Lung (tissue), 12 donors: ENCODE data around the gene POU2F1. TPM values are rescaled to one million over a fixed set of nuclear protein-coding genes. Genes with fewer than 3 reads are reported as not detected.
A peak's percentile ranks its signal among the peaks of the same experiment; 100 is the strongest.

Source experiments
- ATAC-seq: fragments of 200-7000 bp; cut with Tn5 transposase; one replicate; pipeline ENCODE4 v1.9.1; 2020; ENCODE audit warnings: moderate number of reproducible peaks; ENCODE audit not compliant: insufficient read depth, low FRiP score
- DNase-seq, 3 donors: peaks; one replicate each; pipeline ENCODE4 v3.0.0-alpha.2; 2013 to 2017
- H3K27ac ChIP-seq, 2 donors: one replicate each; pipeline ENCODE4 v1.5.1; 2013; ENCODE audit warnings: mild to moderate bottlenecking in 2 of 2, moderate library complexity in 2 of 2, control low read depth in 1 of 2, inconsistent platforms in 1 of 2, low read depth in 1 of 2, low read length in 1 of 2
- H3K27me3 ChIP-seq, 3 donors: one replicate each; pipeline ENCODE4 v1.5.1; 2013; ENCODE audit warnings: low read length in 2 of 3; ENCODE audit not compliant: control insufficient read depth in 3 of 3, insufficient read depth in 3 of 3
- H3K36me3 ChIP-seq, 4 donors: one replicate each; pipeline ENCODE4 v1.5.1; 2013; ENCODE audit warnings: low read length in 4 of 4, mild to moderate bottlenecking in 1 of 4, moderate library complexity in 1 of 4; ENCODE audit not compliant: control insufficient read depth in 4 of 4, insufficient read depth in 4 of 4
- H3K4me1 ChIP-seq, 5 donors: one replicate each; pipeline ENCODE4 v1.5.1; 2013; ENCODE audit warnings: low read length in 5 of 5, mild to moderate bottlenecking in 2 of 5, moderate library complexity in 1 of 5; ENCODE audit not compliant: control insufficient read depth in 5 of 5, insufficient read depth in 5 of 5
- H3K4me3 ChIP-seq: one replicate; pipeline ENCODE4 v1.5.1; 2013; ENCODE audit warnings: mild to moderate bottlenecking, control low read depth, moderate library complexity
- H3K9ac ChIP-seq, 2 donors: one replicate each; pipeline ENCODE4 v1.5.1; 2013; ENCODE audit warnings: low read length in 2 of 2, control low read depth in 1 of 2; ENCODE audit not compliant: insufficient read depth in 1 of 2
- H3K9me3 ChIP-seq, 4 donors: one replicate each; pipeline ENCODE4 v1.5.1; 2013; ENCODE audit warnings: low read length in 3 of 4, mild to moderate bottlenecking in 1 of 4, moderate library complexity in 1 of 4; ENCODE audit not compliant: control insufficient read depth in 4 of 4, insufficient read depth in 3 of 4
- WGBS, 2 donors: extraction: QIAGEN DNeasy Blood & Tissue Kit; methylation state at CpG; one replicate each; pipeline ENCODE4 v1.1.7; 2013; 5-methylcytosine and 5-hydroxymethylcytosine counted together
- polyA plus RNA-seq, 2 donors: library from polyadenylated mRNA; stranded (reverse); fragments of 200-250 nt; gene quantifications; one replicate each; pipeline ENCODE4 v1.2.1, GENCODE V29; 2013
- total RNA-seq, 2 donors: library from RNA; depleted of rRNA in 1 of 2; stranded (reverse); fragments of >200 nt in 1 of 2; gene quantifications; one replicate each; pipeline ENCODE4 v1.2.1, GENCODE V29; 2014 to 2021
- TF ChIP-seq, protein P1 (sequence below): IDR thresholded peaks from 2 replicates; pipeline ENCODE4 v1.5.1; 2012; ENCODE audit warnings: mild to moderate bottlenecking; ENCODE audit errors: control extremely low read depth, extremely low read depth
- donor health status: control.
- donor health status: control.
- donor health status: Bipolar disorder and iron deficiency.
- donor health status: healthy.
- donor health status: DM: yes; HTN: yes; CAD: no.

POU2F1 gene
- total and polyA plus RNA-seq, 4 donors: 2.0 to 34.4 (median 8.7) TPM

- Histone ChIP-seq H3K4me3 (no peak overlapping the region), H3K4me1 (peaks cover 2 to 15% (median 5%) of the 10 kb centered on the region in 5 donors)
- ATAC-seq: no peak
Observed at GRCh38 chr1:167291539-167292185, 71.0 kb downstream of the POU2F1 start.

GRCh38 chr1:167292216-167292615, 71.5 kb downstream of the POU2F1 start:
- Histone ChIP-seq H3K9me3 (no peaks in the 10 kb centered on the region), H3K27ac (no peak overlapping the region), H3K36me3 (no peaks in the 10 kb centered on the region), H3K4me1 (peaks cover 2 to 20% (median 5%) of the 10 kb centered on the region in 5 donors), H3K27me3 (no peaks in the 10 kb centered on the region), H3K4me3 (no peak overlapping the region), H3K9ac (no peak overlapping the region)
- DNase-seq: no peak
- no peak for ATAC-seq
- TF ChIP-seq, protein P1, sequence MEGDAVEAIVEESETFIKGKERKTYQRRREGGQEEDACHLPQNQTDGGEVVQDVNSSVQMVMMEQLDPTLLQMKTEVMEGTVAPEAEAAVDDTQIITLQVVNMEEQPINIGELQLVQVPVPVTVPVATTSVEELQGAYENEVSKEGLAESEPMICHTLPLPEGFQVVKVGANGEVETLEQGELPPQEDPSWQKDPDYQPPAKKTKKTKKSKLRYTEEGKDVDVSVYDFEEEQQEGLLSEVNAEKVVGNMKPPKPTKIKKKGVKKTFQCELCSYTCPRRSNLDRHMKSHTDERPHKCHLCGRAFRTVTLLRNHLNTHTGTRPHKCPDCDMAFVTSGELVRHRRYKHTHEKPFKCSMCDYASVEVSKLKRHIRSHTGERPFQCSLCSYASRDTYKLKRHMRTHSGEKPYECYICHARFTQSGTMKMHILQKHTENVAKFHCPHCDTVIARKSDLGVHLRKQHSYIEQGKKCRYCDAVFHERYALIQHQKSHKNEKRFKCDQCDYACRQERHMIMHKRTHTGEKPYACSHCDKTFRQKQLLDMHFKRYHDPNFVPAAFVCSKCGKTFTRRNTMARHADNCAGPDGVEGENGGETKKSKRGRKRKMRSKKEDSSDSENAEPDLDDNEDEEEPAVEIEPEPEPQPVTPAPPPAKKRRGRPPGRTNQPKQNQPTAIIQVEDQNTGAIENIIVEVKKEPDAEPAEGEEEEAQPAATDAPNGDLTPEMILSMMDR: no peak

More at GRCh38 chr1:167291539-167292185, 71.0 kb downstream of the POU2F1 start:
- DNase-seq: peak; percentile 22 to 69 (median 38)
- Histone ChIP-seq H3K27ac (no peak overlapping the region), H3K36me3 (no peaks in the 10 kb centered on the region), H3K9me3 (no peaks in the 10 kb centered on the region), H3K27me3 (no peaks in the 10 kb centered on the region), H3K9ac (no peak overlapping the region)
- TF ChIP-seq, protein P1: no peak
- WGBS, 2 donors: 56 to 71% methylated on average over 3 of the region's 3 CpGs

DNA sequence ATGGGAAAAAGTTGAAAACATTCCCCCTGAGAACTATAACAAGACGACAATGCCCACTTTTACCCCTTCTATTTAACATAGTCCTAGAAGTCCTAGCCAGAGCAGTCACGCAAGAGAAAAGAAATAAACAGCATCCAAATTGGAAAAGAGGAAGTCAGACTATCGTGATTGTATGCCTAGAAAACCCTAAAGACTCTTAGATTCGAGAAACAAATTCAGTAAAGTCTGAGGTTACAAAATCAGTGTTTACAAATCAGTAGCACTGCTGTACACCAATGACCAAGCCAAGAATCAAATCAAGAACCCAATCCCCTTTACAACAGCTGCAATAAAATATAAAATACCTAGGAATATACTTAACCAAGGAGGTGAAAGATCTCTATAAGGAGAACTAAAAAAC, 72.4 kb downstream of the POU2F1 start:
- DNase-seq: no peak
- Histone ChIP-seq H3K9ac (no peak overlapping the region), H3K9me3 (no peaks in the 10 kb centered on the region), H3K4me3 (no peak overlapping the region), H3K36me3 (no peaks in the 10 kb centered on the region), H3K27ac (no peak overlapping the region), H3K27me3 (no peaks in the 10 kb centered on the region), H3K4me1 (peaks cover 2 to 27% (median 5%) of the 10 kb centered on the region in 5 donors)
- ATAC-seq: no peak
- WGBS, 2 donors: 60 to 78% methylated on average over 4 of the region's 4 CpGs
- TF ChIP-seq, protein P1: no peak

DNA sequence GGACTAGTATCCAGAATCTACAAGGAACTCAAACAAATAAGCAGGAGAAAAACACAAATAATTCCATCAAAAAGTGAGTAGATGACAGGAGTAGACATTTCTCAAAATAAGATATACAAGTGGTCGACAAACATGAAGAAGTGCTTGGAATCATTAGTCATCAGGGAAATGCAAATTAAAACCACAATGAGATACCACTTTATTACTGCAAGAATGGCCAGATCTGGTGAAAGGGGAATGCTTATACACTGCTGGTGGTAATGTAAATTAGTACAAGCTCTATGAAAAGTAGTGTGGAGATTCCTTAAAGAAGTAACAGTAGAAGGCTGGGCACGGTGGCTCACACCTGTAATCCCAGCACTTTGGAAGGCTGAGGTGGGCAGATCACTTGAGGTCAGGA, 73.8 kb downstream of the POU2F1 start:
- TF ChIP-seq, protein P1: no peak
- Histone ChIP-seq H3K4me3 (no peak overlapping the region), H3K4me1 (peaks cover 4 to 35% (median 5%) of the 10 kb centered on the region in 5 donors)

More for the DNA sequence above, 73.8 kb downstream of the POU2F1 start:
- WGBS, 2 donors: 23 to 56% methylated on average over 2 of the region's 2 CpGs
- ATAC-seq: no peak
- Histone ChIP-seq H3K9ac (no peak overlapping the region), H3K9me3 (no peaks in the 10 kb centered on the region), H3K27me3 (no peaks in the 10 kb centered on the region), H3K36me3 (no peaks in the 10 kb centered on the region), H3K27ac (no peak overlapping the region)
- no peak for DNase-seq
